GM23248 (cell line): ENCODE measurements around the gene PLD4. TPM values are rescaled to one million over a fixed set of nuclear protein-coding genes. Genes with fewer than 3 reads are reported as not detected.

Experiments
- DNase-seq: peaks from one replicate; pipeline ENCODE4 v3.0.0-alpha.2; 2015
- H2AFZ ChIP-seq: fragments of 200-600 bp; sonication (generic); 2 replicates; pipeline ENCODE4 v1.6.1; 2016; ENCODE audit warnings: antibody characterized with exemption
- H3F3A ChIP-seq: fragments of 200-600 bp; sonication (generic); 2 replicates; pipeline ENCODE4 v1.6.1; 2016; ENCODE audit warnings: mild to moderate bottlenecking, antibody characterized with exemption, mixed run types; ENCODE audit not compliant: insufficient read depth
- H3K27ac ChIP-seq: fragments of 200-600 bp; sonication (generic); 2 replicates; pipeline ENCODE4 v1.5.1; 2016; ENCODE audit warnings: mild to moderate bottlenecking
- H3K27me3 ChIP-seq: fragments of 200-600 bp; sonication (generic); replicated peaks from 2 replicates; pipeline ENCODE4 v1.6.1; 2016; ENCODE audit warnings: mild to moderate bottlenecking; ENCODE audit not compliant: insufficient read depth
- H3K36me3 ChIP-seq: fragments of 200-600 bp; sonication (generic); 2 replicates; pipeline ENCODE4 v1.6.1; 2016; ENCODE audit warnings: low read depth, mild to moderate bottlenecking
- H3K4me1 ChIP-seq: fragments of 200-600 bp; sonication (generic); 2 replicates; pipeline ENCODE4 v1.6.1; 2016; ENCODE audit warnings: mild to moderate bottlenecking; ENCODE audit not compliant: insufficient read depth
- H3K4me2 ChIP-seq: fragments of 200-600 bp; sonication (generic); one replicate; pipeline ENCODE4 v1.6.1; 2016; ENCODE audit warnings: mild to moderate bottlenecking; ENCODE audit not compliant: unreplicated experiment
- H3K4me3 ChIP-seq: fragments of 200-600 bp; sonication (generic); 2 replicates; pipeline ENCODE4 v1.5.1; 2016; ENCODE audit warnings: mild to moderate bottlenecking
- H3K79me2 ChIP-seq: fragments of 200-600 bp; sonication (generic); 2 replicates; pipeline ENCODE4 v1.6.1; 2016; ENCODE audit warnings: mild to moderate bottlenecking; ENCODE audit not compliant: insufficient read depth
- H3K9ac ChIP-seq: fragments of 200-600 bp; sonication (generic); 2 replicates; pipeline ENCODE4 v1.6.1; 2016; ENCODE audit warnings: mild to moderate bottlenecking
- H3K9me2 ChIP-seq: fragments of 200-600 bp; sonication (generic); 2 replicates; pipeline ENCODE4 v1.6.1; 2016; ENCODE audit warnings: mixed run types, mild to moderate bottlenecking, moderate library complexity; ENCODE audit not compliant: insufficient read depth
- H3K9me3 ChIP-seq: fragments of 200-600 bp; sonication (generic); one replicate; pipeline ENCODE4 v1.6.1; 2017; ENCODE audit warnings: low read depth
- H4K20me1 ChIP-seq: fragments of 200-600 bp; sonication (generic); 2 replicates; pipeline ENCODE4 v1.6.0; 2016; ENCODE audit not compliant: insufficient read depth
- EZH2 ChIP-seq: fragments of 200-600 bp; sonication (generic); IDR thresholded peaks from 2 replicates; pipeline ENCODE4 v1.6.1; 2018; ENCODE audit warnings: antibody characterized with exemption, mild to moderate bottlenecking; ENCODE audit not compliant: insufficient read depth, poor library complexity, severe bottlenecking
- EZH2phosphoT487 ChIP-seq: fragments of 200-600 bp; sonication (generic); IDR thresholded peaks from 2 replicates; pipeline ENCODE4 v1.6.1; 2018; ENCODE audit warnings: antibody characterized with exemption, moderate library complexity, mild to moderate bottlenecking, low read depth; ENCODE audit not compliant: insufficient read depth
- WGBS, 2 experiments: methylation state at CpG; one replicate each; pipeline ENCODE4 v1.1.6; 2015 to 2017; ENCODE audit warnings: low lambda C conversion rate in 2 of 2, low coverage in 1 of 2; ENCODE audit errors: missing lambda C conversion rate in 2 of 2; 5-methylcytosine and 5-hydroxymethylcytosine counted together
- in situ Hi-C: fragments of 300-500 bp; cut with MboI; formaldehyde crosslinking; loops from 2 replicates; pipeline ENCODE4 v1.15.0; 2020
- polyA plus RNA-seq: library from polyadenylated mRNA; unstranded; fragments of >200 nt; fragmentation: Nextera tagmentation; extraction: Ambion mirVana; gene quantifications from 2 replicates; pipeline ENCODE4 v1.2.1, GENCODE V29; 2016
- total RNA-seq: library from RNA; depleted of rRNA; stranded (reverse); fragments of >200 nt; shearing (Covaris generic); gene quantifications from 2 replicates; pipeline ENCODE4 v1.2.3, GENCODE V29; 2014

The PLD4 gene
- total and polyA plus RNA-seq, 2 experiments from 2014 or later: not detected

GRCh38 chr14:104894331-104895206, 30.1 kb upstream of the PLD4 start:
- Histone ChIP-seq H3K79me2 (no peaks in the 10 kb centered on the region), H3K4me1 (no peaks in the 10 kb centered on the region), H4K20me1 (no peaks in the 10 kb centered on the region), H3K27ac (no peak overlapping the region), H2AFZ (no peak overlapping the region), H3K9me2 (no peaks in the 10 kb centered on the region), H3K4me3 (no peak overlapping the region), H3K9me3 (no peaks in the 10 kb centered on the region), H3K9ac (no peak overlapping the region), H3K27me3 (no peaks in the 10 kb centered on the region), H3K4me2 (no peak overlapping the region), H3F3A (no peaks in the 10 kb centered on the region), H3K36me3 (no peaks in the 10 kb centered on the region; the same call in 1 of the 2 replicates)
- in situ Hi-C loops: no loop called here
- whole genome bisulfite sequencing, 2 experiments: 85 to 86% methylated on average over 25 to 30 of the region's 30 CpGs
- DNase-seq: no peak
- no peak for TF ChIP-seq EZH2
- no peak for TF ChIP-seq EZH2phosphoT487

- H3K4me2 ChIP-seq: no peak overlapping the region
These were observed 29.4 kb upstream of the PLD4 start for GRCh38 chr14:104895207-104895785.

GRCh38 chr14:104895786-104896661, 28.7 kb upstream of the PLD4 start:
- Histone ChIP-seq H3K4me1 (no peaks in the 10 kb centered on the region), H2AFZ (no peak overlapping the region), H3K9ac (no peak overlapping the region), H3K4me3 (no peak overlapping the region), H3K27me3 (no peaks in the 10 kb centered on the region), H3F3A (no peaks in the 10 kb centered on the region), H4K20me1 (no peaks in the 10 kb centered on the region), H3K27ac (no peak overlapping the region), H3K9me2 (no peaks in the 10 kb centered on the region), H3K9me3 (no peaks in the 10 kb centered on the region), H3K4me2 (no peak overlapping the region), H3K79me2 (no peaks in the 10 kb centered on the region), H3K36me3 (no peaks in the 10 kb centered on the region; the same call in 1 of the 2 replicates)
- 35 to 38% methylated on average over 23 to 30 of the region's 34 CpGs for WGBS, 2 experiments
- no peak for TF ChIP-seq EZH2phosphoT487
- no peak for TF ChIP-seq EZH2
- DNase-seq: peak; percentile 32
- in situ Hi-C loops: no loop called here

More at GRCh38 chr14:104895207-104895785, 29.4 kb upstream of the PLD4 start:
- H3K9ac ChIP-seq: no peak overlapping the region
- H3K36me3 ChIP-seq: no peaks in the 10 kb centered on the region; the same call in 1 of the 2 replicates
- H3K4me1 ChIP-seq: no peaks in the 10 kb centered on the region
- no peaks in the 10 kb centered on the region for H4K20me1 ChIP-seq
- H3K4me3 ChIP-seq: no peak overlapping the region
- no peaks in the 10 kb centered on the region for H3K9me3 ChIP-seq
- no peak overlapping the region for H2AFZ ChIP-seq
- no peak overlapping the region for H3K27ac ChIP-seq
- no peaks in the 10 kb centered on the region for H3F3A ChIP-seq
- no peaks in the 10 kb centered on the region for H3K27me3 ChIP-seq
- H3K9me2 ChIP-seq: no peaks in the 10 kb centered on the region
- in situ Hi-C loops: no loop called here
- 83 to 84% methylated on average over 9 of the region's 9 CpGs for WGBS, 2 experiments
- TF ChIP-seq EZH2phosphoT487 (no peak), EZH2 (no peak)
- no peaks in the 10 kb centered on the region for H3K79me2 ChIP-seq
- DNase-seq: no peak
